Mesendoderm (in vitro differentiated cells): ENCODE measurements around the gene SAFB2. TPM values are rescaled to one million over a fixed set of nuclear protein-coding genes. Genes with fewer than 3 reads are reported as not detected.
A peak's percentile ranks its signal among the peaks of the same experiment; 100 is the strongest.

Source experiments
- DNase-seq: peaks from one replicate; pipeline ENCODE4 v3.0.0; 2013
- H2AK5ac ChIP-seq: 2 replicates; pipeline ENCODE4 v1.6.1; 2013; ENCODE audit warnings: low read length, inconsistent platforms
- H2BK120ac ChIP-seq: 2 replicates; pipeline ENCODE4 v1.6.1; 2013; ENCODE audit warnings: low read depth, mild to moderate bottlenecking, low read length, moderate library complexity, mixed read lengths
- H2BK15ac ChIP-seq: replicated peaks from 2 replicates; pipeline ENCODE4 v1.6.1; 2013; ENCODE audit warnings: low read depth, mild to moderate bottlenecking, moderate library complexity
- H2BK5ac ChIP-seq: 2 replicates; pipeline ENCODE4 v1.6.1; 2013; ENCODE audit warnings: low read length, inconsistent platforms
- H3K18ac ChIP-seq: 2 replicates; pipeline ENCODE4 v1.6.1; 2013; ENCODE audit warnings: mild to moderate bottlenecking, low read length, mixed read lengths
- H3K23ac ChIP-seq: one replicate; pipeline ENCODE4 v1.6.1; 2013; ENCODE audit warnings: low read length
- H3K27ac ChIP-seq: 2 replicates; pipeline ENCODE4 v1.5.1; 2013; ENCODE audit warnings: low read depth, mild to moderate bottlenecking, inconsistent platforms, low read length, moderate library complexity
- H3K27me3 ChIP-seq: 2 replicates; pipeline ENCODE4 v1.6.1; 2013; ENCODE audit warnings: low read length, control low read depth, mild to moderate bottlenecking, inconsistent platforms; ENCODE audit not compliant: insufficient read depth, poor library complexity
- H3K36me3 ChIP-seq: 2 replicates; pipeline ENCODE4 v1.6.1; 2013; ENCODE audit warnings: low read length, inconsistent platforms; ENCODE audit not compliant: control insufficient read depth, insufficient read depth
- H3K4ac ChIP-seq: one replicate; pipeline ENCODE4 v1.6.1; 2013; ENCODE audit warnings: low read depth, mild to moderate bottlenecking, low read length, moderate library complexity
- H3K4me1 ChIP-seq: 2 replicates; pipeline ENCODE4 v1.6.1; 2013; ENCODE audit warnings: low read depth, low read length, inconsistent platforms; ENCODE audit not compliant: control insufficient read depth
- H3K4me2 ChIP-seq: 2 replicates; pipeline ENCODE4 v1.6.1; 2013; ENCODE audit warnings: low read length
- H3K4me3 ChIP-seq: 2 replicates; pipeline ENCODE4 v1.5.1; 2013; ENCODE audit warnings: mild to moderate bottlenecking, low read length
- H3K56ac ChIP-seq: one replicate; pipeline ENCODE4 v1.6.1; 2013; ENCODE audit warnings: low read length
- H3K79me1 ChIP-seq: 2 replicates; pipeline ENCODE4 v1.6.1; 2013; ENCODE audit warnings: low read length, inconsistent platforms
- H3K79me2 ChIP-seq: 2 replicates; pipeline ENCODE4 v1.6.1; 2013; ENCODE audit warnings: mild to moderate bottlenecking, low read length; ENCODE audit not compliant: control insufficient read depth, insufficient read depth
- H3K9ac ChIP-seq: 2 replicates; pipeline ENCODE4 v1.6.1; 2013; ENCODE audit warnings: low read length, inconsistent platforms
- H4K5ac ChIP-seq: one replicate; pipeline ENCODE4 v1.6.1; 2013; ENCODE audit warnings: low read length
- H4K8ac ChIP-seq: one replicate; pipeline ENCODE4 v1.6.1; 2013; ENCODE audit warnings: low read depth, mild to moderate bottlenecking, control low read depth, low read length, moderate library complexity
- WGBS: extraction: QIAGEN DNeasy Blood & Tissue Kit; methylation state at CpG from one replicate; pipeline ENCODE4 v1.1.7; 2013; ENCODE audit warnings: low lambda C conversion rate, missing lambda C conversion rate; ENCODE audit not compliant: insufficient coverage; ENCODE audit errors: extremely low coverage; 5-methylcytosine and 5-hydroxymethylcytosine counted together
- polyA plus RNA-seq, 2 experiments: library from polyadenylated mRNA; stranded (reverse); fragments of 200-250 nt; gene quantifications; one replicate each; pipeline ENCODE4 v1.2.3, GENCODE V29; 2013

SAFB2 gene
- 49.5 TPM for polyA plus RNA-seq (2013, experiment 1 of 2)
- polyA plus RNA-seq (2013, experiment 2 of 2) = 47.4 TPM

DNA sequence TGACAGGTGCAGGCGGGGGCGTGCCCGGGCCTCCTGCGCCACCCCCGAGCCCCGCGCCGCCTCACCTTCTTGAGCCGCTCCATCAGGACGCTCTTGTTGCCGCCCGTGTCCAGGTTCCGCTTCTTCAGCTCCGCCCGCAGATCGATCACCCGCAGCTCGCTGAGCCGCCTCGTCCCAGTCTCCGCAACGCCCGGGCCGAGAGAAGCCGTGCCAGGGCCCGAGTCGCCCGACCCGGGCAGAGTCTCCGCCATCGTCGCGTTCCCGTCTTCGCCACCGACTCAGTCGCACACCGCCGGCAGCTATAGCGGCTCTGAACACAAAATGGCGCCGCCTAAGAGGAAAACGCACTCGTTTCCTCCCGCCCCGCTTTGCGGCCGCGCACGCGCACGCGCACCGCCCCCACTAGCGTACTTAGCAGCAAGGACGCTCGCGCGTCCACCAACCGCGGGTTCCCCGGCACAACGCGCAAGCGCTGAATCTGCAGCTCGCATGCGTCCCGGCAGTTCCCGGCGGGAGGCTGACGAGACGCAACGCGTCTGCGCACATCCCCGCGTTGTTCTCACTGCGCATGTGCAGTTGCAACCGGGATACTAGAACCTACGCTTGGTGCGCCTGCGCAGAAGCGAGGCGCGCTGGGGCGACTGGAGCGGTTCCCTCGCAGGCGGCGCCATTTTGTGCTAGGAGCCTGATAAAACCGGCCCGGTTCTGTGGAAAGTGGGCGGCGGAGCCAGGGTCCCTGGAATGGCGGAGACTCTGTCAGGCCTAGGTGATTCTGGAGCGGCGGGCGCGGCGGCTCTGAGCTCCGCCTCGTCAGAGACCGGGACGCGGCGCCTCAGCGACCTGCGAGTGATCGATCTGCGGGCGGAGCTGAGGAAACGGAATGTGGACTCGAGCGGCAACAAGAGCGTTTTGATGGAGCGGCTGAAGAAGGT lies at the start of gene SAFB2, which contains the start of gene SAFB:
SAFB2 (minus strand) TSS at position 312 of the 932 bp plus-strand sequence; CDS start at position 251, 61 bp downstream.
SAFB (plus strand) TSS at position 619 of the 932 bp plus-strand sequence; CDS start at position 742, 123 bp downstream.
- Histone ChIP-seq H2BK120ac (peak within 1 kb of the TSS; percentile 17), H4K8ac (peak within 1 kb of the TSS; percentile 88), H3K27me3 (no peaks in the 10 kb centered on the region), H2BK5ac (peak within 1 kb of the TSS; percentile 68), H3K23ac (peak within 1 kb of the TSS; percentile 96), H3K79me2 (peaks cover 87% of the 10 kb centered on the region), H3K18ac (peak within 1 kb of the TSS; percentile 89), H3K4ac (peak within 1 kb of the TSS; percentile 96), H2AK5ac (peak within 1 kb of the TSS; percentile 90), H3K4me3 (peak within 1 kb of the TSS; percentile 94), H3K27ac (peak within 1 kb of the TSS; percentile 90), H4K5ac (no peak within 1 kb of the TSS), H3K4me2 (peak within 1 kb of the TSS; percentile 96), H3K4me1 (peaks cover 12% of the 10 kb centered on the region), H3K9ac (peak within 1 kb of the TSS; percentile 100), H2BK15ac (no peak within 1 kb of the TSS), H3K56ac (peak within 1 kb of the TSS; percentile 99), H3K36me3 (peaks cover 10% of the 10 kb centered on the region), H3K79me1 (peaks cover 25% of the 10 kb centered on the region)
- no CpG with 5 or more reads among the region's 116 CpGs for WGBS
- peak; percentile 100 for DNase-seq

DNA sequence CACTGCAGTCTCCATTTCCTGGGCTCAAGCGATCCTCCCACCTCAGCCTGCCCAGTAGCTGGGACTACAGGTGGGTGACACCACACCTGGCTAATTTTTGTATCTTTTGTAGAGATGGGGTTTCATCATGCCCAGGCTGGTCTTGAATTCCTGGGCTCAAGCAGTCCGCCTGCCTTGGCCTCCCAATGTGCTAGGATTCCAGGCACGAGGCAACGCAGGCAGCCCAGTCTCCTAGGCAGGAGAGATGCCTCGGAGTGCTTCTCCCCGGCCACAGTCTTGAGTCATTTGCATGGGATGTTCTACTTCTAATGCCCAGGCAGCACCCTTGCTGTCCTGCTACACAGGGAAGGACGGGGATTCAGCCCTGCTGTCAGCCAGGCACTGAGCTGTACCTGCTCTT lies 49.0 kb upstream of the SAFB2 start:
- H3K4me1 ChIP-seq = peaks cover 3% of the 10 kb centered on the region
- no peaks in the 10 kb centered on the region for H3K27me3 ChIP-seq
- no peak overlapping the region for H3K18ac ChIP-seq
- no peak overlapping the region for H2AK5ac ChIP-seq
- H3K79me1 ChIP-seq = no peaks in the 10 kb centered on the region
- no peak overlapping the region for H4K5ac ChIP-seq
- no peak overlapping the region for H2BK15ac ChIP-seq
- H3K9ac ChIP-seq = no peak overlapping the region
- no peak overlapping the region for H2BK5ac ChIP-seq
- no peak overlapping the region for H2BK120ac ChIP-seq
- H3K4me2 ChIP-seq = no peak overlapping the region
- no peak overlapping the region for H3K4me3 ChIP-seq
- no CpG with 5 or more reads among the region's 7 CpGs for WGBS
- no peak for DNase-seq
- H3K4ac ChIP-seq = no peak overlapping the region
- H3K27ac ChIP-seq = no peak overlapping the region
- no peak overlapping the region for H4K8ac ChIP-seq
- H3K23ac ChIP-seq = no peak overlapping the region
- no peak overlapping the region for H3K56ac ChIP-seq
- H3K79me2 ChIP-seq = no peaks in the 10 kb centered on the region
- peaks cover 5% of the 10 kb centered on the region for H3K36me3 ChIP-seq

DNA sequence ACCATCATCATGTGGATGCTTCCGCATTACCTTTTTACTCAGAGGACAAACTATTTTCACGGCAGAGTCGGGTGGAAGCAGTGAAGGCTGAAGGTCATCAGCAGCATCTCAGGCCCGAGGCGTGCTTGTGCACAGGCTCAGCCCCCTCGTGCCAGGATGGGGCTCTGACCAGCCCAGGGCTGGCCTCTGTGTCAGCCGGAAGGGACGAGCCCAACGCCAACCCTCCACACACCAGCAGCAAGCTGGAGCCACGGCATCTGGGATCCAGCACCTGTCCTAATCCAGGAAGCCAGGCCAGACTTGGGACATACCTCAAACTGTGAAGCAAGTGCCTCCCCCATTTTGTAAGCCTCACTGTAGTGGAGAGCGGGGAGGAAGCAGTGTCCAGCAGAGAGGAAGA lies 46.6 kb upstream of the SAFB2 start:
- H3K36me3 ChIP-seq = peaks cover 14% of the 10 kb centered on the region
- DNase-seq = no peak
- H2BK120ac ChIP-seq = no peak overlapping the region
- H4K5ac ChIP-seq = no peak overlapping the region
- no peaks in the 10 kb centered on the region for H3K79me1 ChIP-seq
- H3K18ac ChIP-seq = no peak overlapping the region
- H3K27ac ChIP-seq = no peak overlapping the region
- H3K56ac ChIP-seq = no peak overlapping the region
- H3K4me1 ChIP-seq = peaks cover 3% of the 10 kb centered on the region
- no peak overlapping the region for H2BK5ac ChIP-seq
- H4K8ac ChIP-seq = no peak overlapping the region
- no peaks in the 10 kb centered on the region for H3K27me3 ChIP-seq
- H3K4me3 ChIP-seq = no peak overlapping the region
- H2AK5ac ChIP-seq = no peak overlapping the region
- no peak overlapping the region for H3K4me2 ChIP-seq
- H3K9ac ChIP-seq = no peak overlapping the region
- no peaks in the 10 kb centered on the region for H3K79me2 ChIP-seq
- H3K23ac ChIP-seq = no peak overlapping the region
- no peak overlapping the region for H3K4ac ChIP-seq
- WGBS = no CpG with 5 or more reads among the region's 11 CpGs
- H2BK15ac ChIP-seq = no peak overlapping the region

DNA sequence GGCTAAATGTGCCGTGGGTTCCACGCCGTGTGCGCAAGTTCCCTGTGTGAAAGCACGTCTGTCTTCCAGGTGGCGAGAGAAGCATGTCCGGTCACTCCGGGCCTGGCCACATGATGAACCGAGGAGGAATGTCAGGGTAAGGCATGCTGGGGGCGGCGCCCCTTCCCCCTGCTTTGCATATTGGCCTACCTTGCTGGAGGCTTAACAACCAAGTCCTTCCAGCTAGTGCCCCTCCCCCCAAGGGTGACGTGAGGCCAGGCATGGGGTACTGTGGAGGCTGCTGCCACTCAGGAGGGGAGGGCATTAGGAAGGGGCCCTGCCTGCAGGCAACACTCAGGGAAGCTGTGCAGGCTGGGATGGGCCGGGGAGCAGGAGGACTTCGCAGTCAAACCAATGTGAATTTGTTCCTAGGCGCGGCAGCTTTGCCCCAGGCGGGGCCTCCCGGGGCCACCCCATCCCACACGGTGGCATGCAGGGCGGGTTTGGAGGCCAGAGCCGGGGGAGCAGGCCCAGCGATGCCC lies 45.2 kb upstream of the SAFB2 start:
- no peak overlapping the region for H2BK15ac ChIP-seq
- no peaks in the 10 kb centered on the region for H3K27me3 ChIP-seq
- no peak overlapping the region for H3K4ac ChIP-seq
- no peak overlapping the region for H3K23ac ChIP-seq
- H2AK5ac ChIP-seq = no peak overlapping the region
- H3K56ac ChIP-seq = no peak overlapping the region
- H2BK5ac ChIP-seq = no peak overlapping the region
- H3K4me1 ChIP-seq = peaks cover 3% of the 10 kb centered on the region
- no peak overlapping the region for H3K18ac ChIP-seq
- no CpG with 5 or more reads among the region's 22 CpGs for WGBS
- H3K4me2 ChIP-seq = no peak overlapping the region
- DNase-seq = peak; percentile 96
- no peak overlapping the region for H4K8ac ChIP-seq
- H3K27ac ChIP-seq = no peak overlapping the region
- no peak overlapping the region for H4K5ac ChIP-seq
- H3K79me1 ChIP-seq = no peaks in the 10 kb centered on the region
- no peak overlapping the region for H3K4me3 ChIP-seq
- peaks cover 21% of the 10 kb centered on the region for H3K36me3 ChIP-seq
- no peak overlapping the region for H3K9ac ChIP-seq
- no peaks in the 10 kb centered on the region for H3K79me2 ChIP-seq
- H2BK120ac ChIP-seq = no peak overlapping the region

DNA sequence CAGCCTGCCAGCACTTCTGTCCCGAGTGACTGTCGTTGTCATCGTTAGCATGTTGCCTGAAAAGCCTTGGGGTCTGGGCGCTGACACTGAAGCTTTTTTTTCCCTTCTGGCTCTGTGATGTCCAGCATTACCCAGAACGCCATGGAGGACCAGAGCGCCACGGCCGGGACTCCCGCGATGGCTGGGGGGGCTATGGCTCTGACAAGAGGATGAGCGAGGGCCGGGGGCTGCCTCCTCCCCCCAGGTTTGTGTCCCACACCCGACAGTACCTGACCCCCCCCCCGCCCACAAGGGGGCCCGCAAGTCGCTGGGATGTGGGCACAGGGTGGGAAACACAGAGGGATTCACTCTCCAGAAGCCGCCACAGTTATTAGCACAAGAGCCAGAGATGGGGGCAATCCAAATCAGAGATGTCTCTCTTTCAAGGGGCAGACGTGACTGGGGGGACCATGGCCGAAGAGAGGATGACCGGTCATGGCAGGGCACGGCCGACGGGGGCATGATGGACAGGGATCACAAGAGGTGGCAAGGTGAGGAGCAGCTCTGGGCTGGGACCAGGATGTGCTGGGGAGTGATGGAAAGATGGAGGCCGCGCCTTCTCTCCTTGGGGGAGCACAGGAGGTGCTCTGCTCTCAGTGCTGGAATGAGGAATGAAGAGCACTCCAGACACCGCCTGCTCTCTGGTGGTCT lies 44.5 kb upstream of the SAFB2 start:
- no peak overlapping the region for H3K4me3 ChIP-seq
- H3K56ac ChIP-seq = no peak overlapping the region
- H3K9ac ChIP-seq = no peak overlapping the region
- no peak overlapping the region for H2BK15ac ChIP-seq
- no CpG with 5 or more reads among the region's 26 CpGs for WGBS
- no peak for DNase-seq
- no peak overlapping the region for H2AK5ac ChIP-seq
- no peak overlapping the region for H3K23ac ChIP-seq
- no peak overlapping the region for H3K4me2 ChIP-seq
- no peaks in the 10 kb centered on the region for H3K79me1 ChIP-seq
- no peaks in the 10 kb centered on the region for H3K79me2 ChIP-seq
- H3K36me3 ChIP-seq = peaks cover 21% of the 10 kb centered on the region
- H4K5ac ChIP-seq = no peak overlapping the region
- no peak overlapping the region for H2BK120ac ChIP-seq
- H3K4me1 ChIP-seq = peaks cover 3% of the 10 kb centered on the region
- H3K27me3 ChIP-seq = no peaks in the 10 kb centered on the region
- H3K18ac ChIP-seq = no peak overlapping the region
- no peak overlapping the region for H3K27ac ChIP-seq
- no peak overlapping the region for H4K8ac ChIP-seq
- H3K4ac ChIP-seq = no peak overlapping the region
- H2BK5ac ChIP-seq = no peak overlapping the region
